Measurements from ENCODE around the gene INPP5J. TPM values are rescaled to one million over a fixed set of nuclear protein-coding genes. Genes with fewer than 3 reads are reported as not detected.
"Not testable (repeated sequence)": the region's sequence is repeated elsewhere in the genome, so short reads cannot be mapped to it uniquely, and the experiment has no call there.

INPP5J gene
- total RNA-seq, 1 donor from 2014 or later = 0.35 TPM

- no peak for DNase-seq (ENCODE audit: extremely low read depth, low read depth, low spot score)
These were observed 22.7 kb upstream of the INPP5J start for GRCh38 chr22:31099841-31100761.

GRCh38 chr22:31100762-31101525 is 21.8 kb upstream of the INPP5J start:
- no peak for DNase-seq (ENCODE audit: extremely low read depth, low read depth, low spot score)

GRCh38 chr22:31102441-31103081 is 20.2 kb upstream of the INPP5J start:
- DNase-seq (ENCODE audit: extremely low read depth, low read depth, low spot score) = no peak

GRCh38 chr22:31103111-31103510 is 19.7 kb upstream of the INPP5J start:
- no peak for DNase-seq (ENCODE audit: extremely low read depth, low read depth, low spot score)

DNA sequence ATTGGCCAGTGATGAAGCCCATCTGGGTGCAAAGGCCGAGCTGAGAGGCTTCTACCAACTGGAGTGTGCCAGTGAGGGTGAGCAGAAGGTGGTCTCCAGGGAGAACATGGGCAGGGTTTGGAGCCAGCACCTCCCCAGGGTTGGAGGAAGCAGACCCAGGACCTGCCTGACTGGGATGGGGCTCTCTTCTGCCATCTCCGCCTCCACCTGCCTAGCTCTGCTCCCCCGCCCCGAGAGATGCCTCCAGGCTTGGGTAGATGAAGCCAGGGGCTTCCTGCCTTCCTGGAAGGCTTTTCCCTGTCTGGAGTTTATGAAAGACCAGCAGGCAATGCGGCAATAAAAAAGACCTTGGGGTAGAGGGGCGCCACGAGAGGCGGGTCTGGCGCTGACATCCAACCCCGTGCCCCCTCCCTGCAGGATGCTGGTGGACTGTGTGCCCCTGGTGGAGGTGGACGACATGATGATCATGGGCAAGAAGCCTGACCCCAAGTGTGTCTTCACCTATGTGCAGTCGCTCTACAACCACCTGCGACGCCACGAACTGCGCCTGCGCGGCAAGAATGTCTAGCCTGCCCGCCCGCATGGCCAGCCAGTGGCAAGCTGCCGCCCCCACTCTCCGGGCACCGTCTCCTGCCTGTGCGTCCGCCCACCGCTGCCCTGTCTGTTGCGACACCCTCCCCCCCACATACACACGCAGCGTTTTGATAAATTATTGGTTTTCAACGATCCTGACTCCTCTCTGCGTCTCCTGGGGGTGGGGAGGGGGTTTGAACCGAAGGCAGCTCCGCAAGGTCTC is 18.7 kb upstream of the INPP5J start:
- DNase-seq (ENCODE audit: extremely low read depth, low read depth, low spot score) = no peak

DNA sequence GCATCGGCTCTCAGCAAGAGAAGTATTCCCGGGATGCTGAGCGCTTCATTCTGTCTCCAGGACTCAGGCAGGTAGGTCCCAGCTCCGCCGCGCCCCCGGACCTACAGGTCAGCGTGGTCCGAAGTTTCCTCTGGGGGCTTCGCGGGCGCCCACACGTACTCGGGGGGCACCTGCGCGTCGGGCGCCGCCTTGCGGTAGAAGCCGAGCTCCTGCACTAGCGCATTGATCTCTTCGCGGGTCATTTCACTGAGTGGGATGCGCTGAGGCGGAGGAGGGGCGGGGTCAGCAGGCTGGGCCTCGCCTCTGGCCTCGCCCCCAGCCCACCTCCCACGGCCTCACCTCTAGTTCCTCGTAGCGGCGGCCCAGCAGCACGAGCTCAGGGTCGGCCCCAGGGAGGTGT is 17.9 kb upstream of the INPP5J start:
- no peak for DNase-seq (ENCODE audit: extremely low read depth, low read depth, low spot score)

- no peak for DNase-seq (ENCODE audit: extremely low read depth, low read depth, low spot score)
These were observed 17.4 kb upstream of the INPP5J start for GRCh38 chr22:31105282-31105929.

DNA sequence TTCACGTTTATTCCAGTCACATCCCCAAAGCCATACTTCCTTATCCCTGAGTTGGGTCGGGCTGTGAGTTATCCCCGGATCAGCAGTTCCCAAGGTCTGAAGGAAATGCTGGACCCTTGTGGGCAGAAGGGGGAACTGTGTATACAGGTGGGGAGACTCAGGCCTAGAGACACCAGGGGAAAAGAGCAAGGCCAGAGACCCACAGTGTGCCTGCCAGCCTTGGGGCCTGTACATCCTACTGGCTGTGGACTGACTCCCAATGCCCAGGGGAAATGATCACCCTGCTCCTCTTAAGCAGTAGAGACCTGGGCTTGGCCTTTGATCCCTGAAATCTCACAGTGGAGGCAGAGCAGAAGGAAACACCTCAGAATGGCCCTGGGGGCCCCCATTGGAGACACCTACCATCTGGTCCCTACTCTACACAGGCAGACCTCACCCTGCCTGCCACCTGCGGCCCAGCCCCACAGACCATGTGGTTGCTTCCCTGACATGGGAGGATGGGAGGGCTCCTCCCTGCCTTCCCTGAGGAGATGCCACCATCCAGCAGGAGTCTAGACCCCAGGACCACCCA is 16.7 kb upstream of the INPP5J start:
- no peak for DNase-seq (ENCODE audit: extremely low read depth, low read depth, low spot score)

- DNase-seq (ENCODE audit: extremely low read depth, low read depth, low spot score) = no peak
These were observed 16.0 kb upstream of the INPP5J start for GRCh38 chr22:31106731-31107177.

- DNase-seq (ENCODE audit: extremely low read depth, low read depth, low spot score) = peak; percentile 86
These were observed 15.4 kb upstream of the INPP5J start, which contains the start of gene SELENOM for GRCh38 chr22:31107178-31107893. Gene SELENOM (minus strand): TSS chr22:31107568. CDS start chr22:31107505, 63 bp downstream.

DNA sequence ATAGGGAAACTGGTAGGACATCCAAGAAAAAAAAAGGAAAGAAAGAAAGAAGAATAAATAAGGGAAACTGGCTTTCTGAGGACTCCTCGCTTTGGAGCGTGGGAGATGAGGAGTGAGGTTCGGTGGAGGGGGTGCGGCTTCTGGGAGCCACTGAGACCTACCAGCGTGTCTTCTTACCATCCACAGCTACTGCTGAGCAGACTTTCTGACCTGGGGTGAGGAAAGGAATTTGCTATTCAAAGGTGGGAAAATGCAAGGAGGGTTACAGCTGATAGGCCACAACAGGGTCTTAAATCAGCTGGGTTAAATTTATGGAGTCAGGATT is 14.9 kb upstream of the INPP5J start:
- DNase-seq (ENCODE audit: extremely low read depth, low read depth, low spot score) = no peak

DNA sequence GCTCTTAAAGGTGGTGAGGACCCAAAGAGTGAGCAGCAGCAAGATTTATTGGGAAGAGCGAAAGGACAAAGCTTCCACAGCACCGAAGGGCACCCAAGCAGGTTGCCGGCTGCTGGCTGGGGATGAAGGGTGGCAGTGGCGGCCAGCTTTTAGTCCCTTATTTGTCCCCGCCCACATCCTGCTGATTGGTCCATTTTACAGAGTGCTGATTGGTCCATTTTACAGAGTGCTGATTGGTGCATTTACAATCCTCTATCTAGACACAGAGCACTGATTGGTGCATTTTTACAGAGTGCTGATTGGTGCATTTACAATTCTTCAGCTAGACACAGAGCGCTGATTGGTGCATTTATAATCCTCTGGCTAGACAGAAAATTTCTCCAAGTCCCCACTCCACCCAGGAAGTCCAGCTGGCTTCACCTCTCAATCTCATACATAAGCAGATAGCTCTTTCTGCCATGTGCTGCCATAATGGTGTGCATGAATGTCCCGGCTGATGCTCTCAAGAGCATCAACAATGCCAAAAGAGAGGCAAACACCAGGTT is 10.1 kb upstream of the INPP5J start:
- not testable (repeated sequence) for DNase-seq (ENCODE audit: extremely low read depth, low read depth, low spot score)

DNA sequence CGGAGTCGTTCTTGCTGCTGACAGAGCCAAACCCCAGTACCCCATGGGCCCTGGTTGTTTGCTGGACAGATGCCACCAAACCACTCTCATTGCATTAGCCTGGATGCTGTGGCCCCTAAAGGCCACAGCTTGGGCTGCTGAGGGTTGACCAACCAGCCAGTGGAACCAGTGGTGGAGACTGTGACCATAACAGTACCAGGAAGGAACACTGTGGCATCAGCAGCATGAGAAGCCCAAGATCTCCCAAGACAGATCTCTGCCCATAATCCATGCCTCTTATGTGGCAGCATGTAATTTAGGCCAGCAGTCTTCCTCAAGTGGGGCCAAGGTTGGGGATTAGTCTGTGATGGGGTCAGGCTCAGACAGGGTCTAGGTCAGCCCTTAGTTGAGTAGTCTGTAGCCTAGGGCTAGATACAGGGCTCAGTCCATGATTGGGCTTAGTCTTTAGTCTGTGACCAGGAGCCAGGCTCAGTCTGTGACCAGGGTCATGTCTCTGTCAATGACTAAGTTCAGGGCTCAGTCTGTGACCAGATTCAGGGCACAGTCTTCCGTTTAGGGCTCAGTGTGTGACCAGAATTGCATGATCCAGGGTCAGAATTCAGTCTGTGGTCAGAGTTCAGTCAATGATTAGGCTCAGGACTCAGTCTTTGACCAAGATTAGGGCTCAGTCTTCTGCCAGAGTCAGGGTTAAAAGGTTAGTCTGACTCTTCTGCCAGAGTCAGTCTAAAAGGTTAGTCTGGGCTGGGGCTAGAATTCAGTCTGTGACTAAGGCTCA is 4.5 kb upstream of the INPP5J start:
- DNase-seq (ENCODE audit: extremely low read depth, low read depth, low spot score) = no peak

GRCh38 chr22:31119026-31119717 is 3.6 kb upstream of the INPP5J start:
- DNase-seq (ENCODE audit: extremely low read depth, low read depth, low spot score) = no peak

DNA sequence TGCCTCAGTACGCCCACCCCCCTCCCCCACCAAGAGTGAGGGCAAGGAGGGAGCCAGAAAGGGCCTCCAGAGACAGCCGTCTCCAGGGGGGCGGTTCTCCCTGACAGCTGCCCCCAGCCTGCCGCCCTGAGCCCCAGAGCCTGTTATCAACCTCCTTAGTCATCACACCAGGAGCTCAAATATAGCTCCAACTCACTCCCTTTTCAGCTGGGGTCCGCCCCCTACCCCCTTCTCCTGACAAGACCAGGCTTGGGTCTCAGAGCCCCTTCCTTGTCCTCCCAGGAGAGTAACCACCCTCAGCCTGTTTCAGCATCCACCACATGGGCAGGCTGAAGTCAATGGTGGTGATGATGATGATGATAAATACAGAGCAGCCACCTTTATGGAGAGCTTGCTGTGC is 2.5 kb upstream of the INPP5J start:
- DNase-seq (ENCODE audit: extremely low read depth, low read depth, low spot score) = no peak

DNA sequence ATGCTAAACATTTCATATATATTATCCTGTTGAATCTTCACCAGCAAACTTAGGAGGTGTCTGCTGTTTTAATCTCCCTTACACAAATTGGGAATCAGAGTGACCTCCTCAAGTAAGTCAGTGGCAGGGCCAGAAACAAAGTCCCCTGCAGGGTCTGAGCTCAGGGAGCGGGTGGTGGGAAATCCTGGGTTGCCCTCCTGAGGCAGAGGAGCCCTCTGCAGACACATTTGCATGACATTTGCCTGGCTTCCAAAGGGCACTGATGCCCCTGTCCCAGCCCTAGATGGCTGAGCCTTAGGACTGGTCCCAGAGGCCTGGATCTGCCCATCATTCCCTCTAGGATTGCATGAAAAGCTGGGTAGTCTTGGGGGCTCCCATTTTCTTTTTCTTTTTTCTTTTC is 2.1 kb upstream of the INPP5J start:
- DNase-seq (ENCODE audit: extremely low read depth, low read depth, low spot score) = no peak

GRCh38 chr22:31121403-31121802 is 1.4 kb upstream of the INPP5J start:
- DNase-seq (ENCODE audit: extremely low read depth, low read depth, low spot score) = no peak

DNA sequence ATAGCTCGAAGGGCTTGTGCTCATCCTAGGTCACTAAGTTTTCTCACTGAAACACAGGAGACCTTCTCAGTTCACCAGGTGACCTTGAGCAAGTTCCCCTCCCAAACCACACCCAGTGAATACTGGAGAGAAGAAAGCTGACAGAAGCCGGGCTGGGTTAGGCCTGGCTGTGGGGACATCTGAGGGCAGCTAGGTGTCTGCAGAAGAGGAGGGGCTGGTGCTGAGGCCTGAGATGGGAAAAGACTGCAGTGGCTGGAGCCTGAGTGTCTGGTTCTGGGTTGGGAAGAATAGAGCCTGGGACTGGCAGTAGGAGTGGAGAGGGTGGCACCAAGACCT is 602 bp upstream of the INPP5J start:
- DNase-seq (ENCODE audit: extremely low read depth, low read depth, low spot score) = no peak

Measured in glomerular endothelial cell (primary cell).